DMS53 (cell line): Measurements from ENCODE around the gene MYO9B.
A peak's percentile ranks its signal among the peaks of the same experiment; 100 is the strongest.

ENCODE experiments used
- DNase-seq: peaks from one replicate; lab custom pipeline; 2025; lab: John Stamatoyannopoulos, UW

The MYO9B gene

GRCh38 chr19:17215127-17215971 is 139.8 kb downstream of the MYO9B start, which contains the start of gene USE1:
Gene USE1, plus strand, starts transcription at chr19:17215357. Its CDS starts 49 bp downstream, at chr19:17215406.
- peak; percentile 95 for DNase-seq

DNA sequence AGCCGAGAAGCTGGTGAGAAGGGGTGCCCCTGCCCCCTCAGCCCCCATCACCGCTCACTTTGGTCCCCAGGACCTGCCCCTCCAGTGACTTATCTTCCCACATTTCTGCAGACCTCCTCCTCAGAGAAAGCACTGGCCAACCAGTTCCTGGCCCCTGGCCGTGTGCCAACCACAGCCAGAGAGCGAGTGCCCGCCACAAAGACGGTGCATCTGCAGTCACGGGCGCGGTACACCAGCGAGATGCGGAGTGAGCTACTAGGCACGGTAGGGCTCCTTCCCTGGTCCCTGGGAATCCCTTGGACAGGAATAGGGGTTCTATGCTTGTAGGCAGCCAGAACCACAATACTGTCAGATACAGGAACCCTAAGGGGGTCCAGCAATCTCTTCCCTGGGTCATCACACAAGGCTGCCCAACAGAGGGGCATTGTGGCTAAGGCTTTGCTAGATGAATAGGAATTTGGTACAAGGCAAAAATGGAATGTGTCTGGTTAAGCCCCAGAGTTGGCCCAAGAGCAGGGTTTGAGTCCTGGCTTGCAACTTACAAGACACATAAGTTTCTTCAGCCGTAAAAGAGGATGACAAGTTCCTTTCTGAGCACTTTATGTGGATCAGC is 140.6 kb downstream of the MYO9B start:
- DNase-seq: peak; percentile 25

DNA sequence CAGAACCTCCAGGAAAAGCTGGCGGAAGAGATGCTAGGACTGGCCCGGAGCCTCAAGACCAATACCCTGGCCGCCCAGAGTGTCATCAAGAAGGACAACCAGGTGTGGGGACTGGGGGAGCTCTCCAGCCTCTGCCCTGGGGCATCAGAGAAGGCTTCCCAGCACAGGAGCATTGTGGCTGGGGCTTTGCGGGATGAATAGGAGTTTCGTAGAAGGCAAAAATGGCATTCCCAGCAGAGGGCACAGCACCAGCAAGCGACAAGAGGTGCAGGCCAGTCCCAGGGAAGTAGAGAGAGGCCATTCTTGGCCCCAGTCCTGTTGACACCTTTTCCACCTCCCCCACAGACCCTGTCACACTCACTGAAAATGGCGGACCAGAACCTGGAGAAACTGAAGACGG is 143.7 kb downstream of the MYO9B start:
- no peak for DNase-seq

DNA sequence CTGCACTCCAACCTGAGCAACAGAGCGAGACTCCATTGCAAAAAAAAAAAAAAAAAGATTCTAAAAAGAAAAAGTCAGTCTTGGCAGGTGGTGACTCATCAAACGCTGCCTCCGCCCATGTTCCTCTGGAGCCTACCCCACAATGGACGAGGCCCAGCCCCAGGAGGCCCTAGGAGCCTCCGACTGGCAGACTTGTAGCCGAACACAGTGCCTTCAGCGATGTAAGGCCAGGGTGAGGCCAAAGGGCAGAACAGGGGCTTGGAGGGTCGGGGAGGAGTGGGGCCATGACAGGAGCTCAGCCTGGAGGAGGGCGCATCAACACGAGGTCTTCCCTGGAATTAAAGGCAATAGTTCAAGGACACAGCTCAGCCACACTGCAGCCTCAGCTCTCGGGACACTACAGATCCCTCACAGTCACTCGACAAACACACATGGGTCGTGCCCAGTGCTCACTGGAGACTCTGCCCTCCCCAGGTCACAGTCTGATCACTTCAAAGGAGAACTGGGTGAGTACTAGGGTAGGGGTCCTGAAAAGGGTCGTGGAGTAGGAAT is 144.7 kb downstream of the MYO9B start:
- DNase-seq: peak; percentile 40

- peak; percentile 46 for DNase-seq
These were observed 149.5 kb downstream of the MYO9B start for GRCh38 chr19:17225053-17225452.

DNA sequence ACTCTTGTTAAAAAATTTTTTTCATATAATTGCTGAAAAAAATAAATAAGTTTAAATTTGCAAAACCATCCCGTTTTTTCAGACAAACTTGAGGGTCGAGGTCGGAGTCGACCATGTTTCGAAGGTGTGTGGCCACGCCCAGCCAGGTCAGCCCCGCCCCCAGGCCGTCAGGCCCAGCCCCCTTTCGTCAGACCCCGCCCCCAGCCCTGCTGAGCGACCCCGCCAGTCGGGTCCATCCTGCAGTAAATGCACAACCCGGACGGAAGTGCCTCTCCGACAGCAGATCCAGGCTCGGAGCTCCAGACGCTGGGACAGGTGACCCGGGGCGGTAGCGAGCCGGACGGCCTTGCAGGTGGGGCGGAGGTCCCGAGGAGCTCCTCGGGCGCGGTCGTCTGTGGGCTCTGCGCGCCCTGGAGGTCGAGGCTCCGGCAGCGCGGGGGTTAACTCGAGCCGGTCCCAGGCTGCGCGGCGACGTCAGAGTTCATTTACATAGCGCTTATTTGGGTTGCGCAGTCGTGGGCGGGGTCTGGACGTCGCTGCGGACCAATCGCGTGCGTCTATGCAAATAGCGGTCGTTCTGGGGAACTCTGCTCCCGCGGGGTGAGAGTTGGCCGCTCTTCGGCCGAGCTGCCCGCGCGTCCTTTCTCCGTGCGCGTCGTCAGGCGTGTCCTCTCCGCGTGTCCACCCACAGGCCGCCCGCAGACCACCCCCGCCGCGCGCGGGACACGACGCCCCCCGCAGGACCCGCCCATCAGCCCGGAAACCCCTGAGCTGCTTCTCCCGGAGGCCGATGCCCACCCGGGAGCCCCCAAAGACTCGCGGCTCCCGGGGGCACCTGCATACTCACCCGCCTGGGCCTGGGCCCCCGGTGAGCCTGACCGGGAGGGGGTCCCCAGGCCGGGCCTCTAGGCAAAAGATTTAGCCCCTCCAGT is 150.7 kb downstream of the MYO9B start, which contains the start of gene OCEL1:
OCEL1 (plus strand) TSS at position 225 of the 932 bp plus-strand sequence; CDS start at position 247, 22 bp downstream.
- DNase-seq: peak; percentile 98

DNA sequence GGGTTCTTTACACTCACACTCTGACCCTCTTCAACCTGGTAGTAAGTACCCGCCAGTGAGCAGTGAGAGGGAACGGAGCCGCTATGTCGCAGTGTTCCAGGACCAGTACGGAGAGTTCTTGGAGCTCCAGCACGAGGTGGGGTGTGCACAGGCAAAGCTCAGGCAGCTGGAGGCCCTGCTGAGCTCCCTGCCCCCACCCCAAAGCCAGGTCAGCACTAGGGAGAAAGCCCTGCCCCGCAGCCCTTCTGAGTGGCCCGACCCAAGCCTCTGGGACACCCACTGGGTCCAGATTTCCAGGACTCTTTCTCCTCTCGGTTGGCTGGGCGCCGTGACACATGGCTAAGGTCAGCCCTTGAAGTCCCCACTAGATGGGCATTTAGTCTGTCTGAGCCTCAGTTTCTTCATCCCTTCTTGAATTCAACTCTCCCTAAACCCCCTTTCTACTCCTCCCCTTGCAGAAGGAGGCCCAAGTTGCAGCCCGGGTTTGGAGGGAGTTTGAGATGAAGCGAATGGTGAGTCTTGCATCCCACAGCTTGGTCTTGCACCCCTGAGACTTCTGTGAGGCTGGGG is 152.3 kb downstream of the MYO9B start:
- DNase-seq: peak; percentile 28

DNA sequence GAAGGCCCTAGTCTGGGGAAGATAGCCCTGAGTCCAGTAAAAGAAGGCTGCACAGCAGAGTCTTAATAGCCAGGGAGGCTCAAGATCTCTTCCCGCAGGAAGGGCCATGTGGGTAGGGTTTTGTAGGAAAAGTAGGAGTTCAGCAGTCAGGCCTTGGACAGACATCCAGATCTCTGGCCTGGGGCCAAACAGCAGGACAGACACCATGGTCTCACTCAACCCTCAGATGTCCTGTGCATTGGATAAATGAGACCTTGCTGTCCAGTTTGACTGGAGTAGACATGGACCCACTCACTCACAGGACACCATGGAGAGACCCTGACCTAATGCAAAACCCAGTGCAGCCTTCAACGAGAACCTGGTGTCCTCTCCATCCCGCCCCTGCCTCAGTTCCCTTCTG is 154.3 kb downstream of the MYO9B start:
- no peak for DNase-seq

DNA sequence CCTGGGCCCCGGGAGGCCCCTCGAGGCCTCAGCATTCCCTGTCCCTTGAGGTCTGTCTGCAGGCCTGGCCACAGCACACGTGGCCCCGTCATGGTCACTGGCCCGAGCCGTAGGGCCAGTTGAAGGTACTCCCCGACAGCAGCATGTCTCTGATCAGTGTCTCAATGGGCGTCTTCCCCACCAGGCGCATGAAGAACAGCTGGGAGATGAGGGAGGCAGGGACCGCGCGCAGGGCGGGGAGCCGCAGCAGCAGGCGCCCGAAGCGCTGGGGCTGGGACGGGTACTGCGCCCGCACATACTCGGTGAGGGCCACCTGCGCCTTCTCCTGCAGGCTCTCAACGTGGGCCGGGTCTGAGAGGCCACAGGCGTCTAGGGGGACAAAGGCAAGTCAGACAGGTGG is 156.7 kb downstream of the MYO9B start:
- DNase-seq: no peak

GRCh38 chr19:17234911-17235299 is 159.3 kb downstream of the MYO9B start:
- peak; percentile 65 for DNase-seq

GRCh38 chr19:17235300-17235970 is 159.9 kb downstream of the MYO9B start:
- peak; percentile 88 for DNase-seq

GRCh38 chr19:17235971-17236777 is 160.6 kb downstream of the MYO9B start:
- DNase-seq: peak; percentile 85

- DNase-seq: no peak
These were observed 161.4 kb downstream of the MYO9B start for GRCh38 chr19:17236811-17237543.

DNA sequence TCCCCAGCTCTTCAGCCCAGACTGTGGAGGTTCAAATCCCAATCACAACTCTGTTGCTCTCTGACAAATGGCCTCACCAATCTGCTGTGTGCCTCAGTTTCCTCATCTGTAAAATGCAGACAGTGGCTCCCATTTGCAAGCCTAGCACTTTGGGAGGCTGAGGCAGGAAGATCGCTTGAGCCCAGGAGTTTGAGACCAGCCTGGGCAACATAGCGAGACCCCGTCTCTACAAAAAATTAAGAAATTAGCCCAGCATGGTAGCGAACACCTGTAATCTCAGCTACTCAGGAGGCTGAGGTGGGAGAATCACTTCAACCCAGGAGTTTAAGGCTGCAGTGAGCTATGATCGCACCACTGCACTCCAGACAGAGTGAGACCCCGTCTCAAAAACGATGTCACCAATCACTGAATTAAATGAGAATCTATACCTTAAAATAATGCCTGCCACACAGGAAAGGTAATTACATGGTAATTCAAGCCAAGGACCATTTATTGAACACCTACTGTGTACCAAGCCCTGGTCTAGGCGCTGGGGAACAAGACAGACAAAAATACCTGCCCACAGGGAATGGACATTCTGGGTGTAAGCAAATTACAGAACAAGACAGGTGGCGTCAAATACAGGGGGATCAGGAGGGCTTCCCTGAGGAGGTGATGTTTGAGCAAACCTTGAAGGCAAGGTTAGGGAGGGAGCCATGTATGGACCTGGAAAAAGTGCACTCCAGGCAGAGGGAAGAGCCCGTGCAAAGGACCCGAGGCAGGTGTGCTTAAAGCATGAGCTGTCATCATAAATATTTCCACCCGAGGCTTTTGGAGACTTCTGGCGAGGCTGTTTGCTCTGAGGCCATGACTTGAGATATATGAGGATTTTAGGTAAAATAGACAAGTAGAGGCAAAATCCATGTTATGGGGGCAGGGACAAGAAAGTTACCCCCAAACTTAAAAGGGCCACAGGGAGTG is 162.4 kb downstream of the MYO9B start:
- DNase-seq: no peak

DNA sequence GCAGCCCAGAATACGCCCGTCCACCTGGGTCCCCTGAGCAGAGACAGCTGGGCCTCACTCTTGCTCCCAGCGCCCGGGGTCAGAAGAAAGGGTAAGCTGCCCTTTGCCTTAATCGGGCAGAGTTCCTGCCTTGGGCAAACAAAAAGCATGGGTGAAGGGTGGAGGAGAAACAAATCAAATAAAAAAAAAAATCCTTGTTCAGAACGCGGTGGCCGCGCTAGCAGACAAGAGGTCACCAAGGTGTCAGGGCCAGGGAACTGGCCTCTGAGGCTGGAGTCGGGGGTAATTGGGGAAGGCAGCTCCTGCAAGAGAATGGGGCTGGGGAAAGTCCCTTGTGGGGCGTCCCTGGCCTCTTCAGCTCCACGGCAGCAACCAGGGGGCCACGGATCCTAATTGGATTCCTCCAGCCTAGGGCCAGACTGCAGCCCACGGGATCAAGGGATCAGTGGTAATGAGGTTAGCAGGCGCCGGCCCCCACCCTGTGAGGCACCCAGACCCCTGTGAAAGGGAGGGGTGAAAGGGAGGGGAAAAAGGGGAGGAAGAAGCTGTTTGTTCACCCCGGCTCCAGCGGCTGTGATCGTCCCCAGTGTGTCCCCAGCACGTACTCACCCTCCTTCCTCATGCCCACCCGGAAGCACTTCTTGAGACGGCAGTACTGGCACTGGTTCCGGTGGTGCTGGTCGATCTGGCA is 164.6 kb downstream of the MYO9B start:
- peak; percentile 66 for DNase-seq

DNA sequence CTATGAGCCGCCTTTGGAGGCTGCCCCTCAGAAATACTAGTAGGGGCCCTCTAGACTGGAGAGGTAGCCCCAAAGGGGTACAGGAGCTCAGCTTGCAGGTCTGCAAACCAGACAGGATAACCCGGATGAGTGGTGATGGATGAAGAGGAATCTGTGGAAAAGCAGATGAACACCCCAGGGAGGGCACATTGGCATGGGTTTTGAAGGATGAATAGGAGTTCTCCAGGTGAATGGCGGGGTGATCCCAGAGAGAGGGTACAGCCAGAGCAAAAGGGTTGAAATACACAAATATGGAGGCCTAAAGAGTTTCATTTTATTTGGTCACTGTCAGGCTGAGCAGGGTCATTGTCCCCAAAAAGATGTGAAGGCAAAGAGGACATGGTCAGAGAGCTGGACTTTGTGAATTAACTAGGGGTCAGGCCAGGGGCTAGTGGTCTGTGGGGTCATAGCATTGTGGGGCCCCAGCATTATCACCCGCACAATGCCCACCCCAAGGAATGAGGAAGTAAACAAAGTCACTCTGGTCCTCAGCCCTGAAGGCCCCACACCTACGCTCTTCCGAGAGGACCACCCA is 165.3 kb downstream of the MYO9B start:
- DNase-seq: no peak
